ENCODE measurements around the gene TSC1. TPM values are rescaled to one million over a fixed set of nuclear protein-coding genes. Genes with fewer than 3 reads are reported as not detected.

The TSC1 gene
- polyA plus RNA-seq, 3 donors, result 3.3 to 43.0 (median 5.8) TPM

GRCh38 chr9:132888151-132888550 lies 56.3 kb downstream of the TSC1 start:
- WGBS (ENCODE audit: insufficient coverage), result 96% methylated on average over 18 of the region's 18 CpGs
- Histone ChIP-seq H3K9ac (ENCODE audit: insufficient read depth, low read length, poor library complexity, severe bottlenecking) (no peak overlapping the region), H3K27ac (ENCODE audit: low read depth in 1 of 2, low read length in 2 of 2) (no peak overlapping the region), H3K4me3 (replicated peaks in 1 of 3; ENCODE audit: low read depth in 2 of 3, low read length in 3 of 3) (no peak overlapping the region), H4K20me1 (ENCODE audit: insufficient read depth, low read length) (no peaks in the 10 kb centered on the region), H3K4me1 (ENCODE audit: control insufficient read depth in 1 of 2, insufficient read depth in 2 of 2, low read length in 2 of 2) (no peaks in the 10 kb centered on the region), H2AFZ (ENCODE audit: insufficient read depth, low read depth, low read length, poor library complexity, severe bottlenecking) (no peak overlapping the region), H3K4me2 (replicated peaks; ENCODE audit: extremely low read depth, low read length, poor library complexity, severe bottlenecking) (no peak overlapping the region), H3K79me2 (ENCODE audit: insufficient read depth, low read length) (no peaks in the 10 kb centered on the region), H3K9me3 (replicated peaks in 1 of 2; ENCODE audit: control insufficient read depth in 1 of 2, insufficient read depth in 1 of 2, low read length in 2 of 2) (no peaks in the 10 kb centered on the region), H3K36me3 (replicated peaks in 1 of 2; ENCODE audit: control insufficient read depth in 1 of 2, insufficient read depth in 2 of 2, low read length in 2 of 2) (peaks cover 0 to 15% of the 10 kb centered on the region in 2 donors), H3K27me3 (ENCODE audit: control insufficient read depth in 2 of 2, insufficient read depth in 2 of 2, low read length in 2 of 2) (no peaks in the 10 kb centered on the region)
- Mint-ChIP-seq H3K27me3 (ENCODE audit: low read depth in 3 of 3) (peaks cover under 1 to 9% (median 7%) of the 10 kb centered on the region in 3 donors), H3K9me3 (peaks cover 0 to 8% (median 5%) of the 10 kb centered on the region in 7 donors), H3K4me1 (no peaks in the 10 kb centered on the region), H3K36me3 (peaks cover 6 to 10% of the 10 kb centered on the region in 2 donors), H3K4me3 (no peak overlapping the region), H3K27ac (no peak overlapping the region)
- no peak for TF ChIP-seq CTCF (IDR thresholded peaks at IDR 0.05)
- DNase-seq, result no peak
- intact Hi-C loops (cut with micrococcal nuclease), result no loop called here

DNA sequence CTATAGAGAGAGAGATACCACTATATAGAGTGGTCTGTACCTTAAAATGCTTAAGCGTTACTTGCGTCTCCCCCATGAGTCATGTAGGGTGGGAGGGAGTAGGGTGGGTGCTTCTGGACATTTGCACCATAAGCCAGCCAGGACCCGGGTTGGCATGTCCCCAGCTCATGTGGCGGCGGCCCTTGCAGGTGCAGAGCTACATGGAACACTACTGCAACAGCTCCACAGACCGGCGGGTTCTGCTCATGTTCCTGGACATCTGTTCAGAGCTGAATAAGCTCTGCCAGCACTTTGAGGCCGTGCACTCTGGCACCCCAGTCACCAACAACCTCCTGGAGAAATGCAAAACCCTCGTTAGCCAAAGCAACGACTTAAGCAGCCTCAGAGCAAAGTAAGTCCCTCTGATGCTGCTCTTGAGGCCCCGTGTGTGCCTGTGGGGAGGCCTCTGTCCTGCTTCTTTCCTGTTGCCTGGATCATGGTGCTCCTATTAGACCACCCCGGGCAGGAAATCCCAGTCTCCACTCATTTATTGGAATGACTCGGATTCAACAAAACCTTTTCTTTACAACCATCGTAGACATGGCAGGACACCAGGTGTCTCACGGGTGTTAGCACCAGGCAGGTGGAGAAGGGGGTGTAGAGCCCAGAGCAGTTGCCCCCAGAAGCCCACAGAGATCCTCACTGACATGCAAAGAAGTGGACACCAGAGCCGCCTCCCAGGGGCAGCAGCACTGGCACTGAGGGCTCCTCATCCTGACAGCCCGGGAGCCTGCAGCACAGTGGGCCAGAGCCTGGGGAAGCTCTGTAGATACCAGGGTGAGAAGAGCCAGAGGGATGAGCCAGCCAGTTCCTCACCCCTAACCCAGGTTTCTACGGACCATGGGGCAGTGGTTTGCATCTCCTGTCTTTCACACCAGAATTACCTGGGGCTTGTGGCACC lies 57.0 kb downstream of the TSC1 start:
- no peak overlapping the region for H3K27ac Mint-ChIP-seq
- H3K27ac ChIP-seq (ENCODE audit: low read depth in 1 of 2, low read length in 2 of 2), result no peak overlapping the region

More for the DNA sequence above, 57.0 kb downstream of the TSC1 start:
- Mint-ChIP-seq H3K9me3 (peaks cover 0 to 8% (median 5%) of the 10 kb centered on the region in 7 donors), H3K4me1 (no peaks in the 10 kb centered on the region), H3K27me3 (ENCODE audit: low read depth in 3 of 3) (peaks cover 6 to 9% (median 7%) of the 10 kb centered on the region in 3 donors), H3K36me3 (peaks cover 0 to 3% of the 10 kb centered on the region in 2 donors), H3K4me3 (no peak overlapping the region)
- DNase-seq, result no peak
- H3K27me3 ChIP-seq (ENCODE audit: control insufficient read depth in 2 of 2, insufficient read depth in 2 of 2, low read length in 2 of 2), result no peaks in the 10 kb centered on the region
- no peaks in the 10 kb centered on the region for H3K4me1 ChIP-seq (ENCODE audit: control insufficient read depth in 1 of 2, insufficient read depth in 2 of 2, low read length in 2 of 2)
- peaks cover 0 to 8% of the 10 kb centered on the region in 2 donors for H3K36me3 ChIP-seq (replicated peaks in 1 of 2; ENCODE audit: control insufficient read depth in 1 of 2, insufficient read depth in 2 of 2, low read length in 2 of 2)
- no peak overlapping the region for H3K9ac ChIP-seq (ENCODE audit: insufficient read depth, low read length, poor library complexity, severe bottlenecking)
- intact Hi-C loops (cut with micrococcal nuclease), result no loop called here
- no peak overlapping the region for H3K4me3 ChIP-seq (replicated peaks in 1 of 3; ENCODE audit: low read depth in 2 of 3, low read length in 3 of 3)
- H3K9me3 ChIP-seq (replicated peaks in 1 of 2; ENCODE audit: control insufficient read depth in 1 of 2, insufficient read depth in 1 of 2, low read length in 2 of 2), result no peaks in the 10 kb centered on the region
- no peak overlapping the region for H3K4me2 ChIP-seq (replicated peaks; ENCODE audit: extremely low read depth, low read length, poor library complexity, severe bottlenecking)
- no peak overlapping the region for H2AFZ ChIP-seq (ENCODE audit: insufficient read depth, low read depth, low read length, poor library complexity, severe bottlenecking)
- TF ChIP-seq CTCF (IDR thresholded peaks at IDR 0.05), result no peak
- WGBS (ENCODE audit: insufficient coverage), result 94% methylated on average over 14 of the region's 18 CpGs
- H4K20me1 ChIP-seq (ENCODE audit: insufficient read depth, low read length), result no peaks in the 10 kb centered on the region
- H3K79me2 ChIP-seq (ENCODE audit: insufficient read depth, low read length), result no peaks in the 10 kb centered on the region
